ENCODE measurements around the gene CYP20A1. TPM values are rescaled to one million over a fixed set of nuclear protein-coding genes. Genes with fewer than 3 reads are reported as not detected.
"Not testable (repeated sequence)": the region's sequence is repeated elsewhere in the genome, so short reads cannot be mapped to it uniquely, and the experiment has no call there.

The CYP20A1 gene
- total RNA-seq, 2 donors from 2014 or later, result 13.3 to 20.0 TPM

- Histone ChIP-seq H3K27ac (no peak overlapping the region), H3K27me3 (no peaks in the 10 kb centered on the region), H3K4me1 (no peaks in the 10 kb centered on the region), H3K9me3 (no peaks in the 10 kb centered on the region), H3K36me3 (peaks cover 26% of the 10 kb centered on the region), H3K4me3 (no peak overlapping the region)
- TF ChIP-seq, protein P1, sequence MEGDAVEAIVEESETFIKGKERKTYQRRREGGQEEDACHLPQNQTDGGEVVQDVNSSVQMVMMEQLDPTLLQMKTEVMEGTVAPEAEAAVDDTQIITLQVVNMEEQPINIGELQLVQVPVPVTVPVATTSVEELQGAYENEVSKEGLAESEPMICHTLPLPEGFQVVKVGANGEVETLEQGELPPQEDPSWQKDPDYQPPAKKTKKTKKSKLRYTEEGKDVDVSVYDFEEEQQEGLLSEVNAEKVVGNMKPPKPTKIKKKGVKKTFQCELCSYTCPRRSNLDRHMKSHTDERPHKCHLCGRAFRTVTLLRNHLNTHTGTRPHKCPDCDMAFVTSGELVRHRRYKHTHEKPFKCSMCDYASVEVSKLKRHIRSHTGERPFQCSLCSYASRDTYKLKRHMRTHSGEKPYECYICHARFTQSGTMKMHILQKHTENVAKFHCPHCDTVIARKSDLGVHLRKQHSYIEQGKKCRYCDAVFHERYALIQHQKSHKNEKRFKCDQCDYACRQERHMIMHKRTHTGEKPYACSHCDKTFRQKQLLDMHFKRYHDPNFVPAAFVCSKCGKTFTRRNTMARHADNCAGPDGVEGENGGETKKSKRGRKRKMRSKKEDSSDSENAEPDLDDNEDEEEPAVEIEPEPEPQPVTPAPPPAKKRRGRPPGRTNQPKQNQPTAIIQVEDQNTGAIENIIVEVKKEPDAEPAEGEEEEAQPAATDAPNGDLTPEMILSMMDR (IDR thresholded peaks at IDR 0.05), result no peak
- no peak for DNase-seq (ENCODE audit: low spot score)
Observed at GRCh38 chr2:203201426-203201825, 37.4 kb upstream of the CYP20A1 start.

DNA sequence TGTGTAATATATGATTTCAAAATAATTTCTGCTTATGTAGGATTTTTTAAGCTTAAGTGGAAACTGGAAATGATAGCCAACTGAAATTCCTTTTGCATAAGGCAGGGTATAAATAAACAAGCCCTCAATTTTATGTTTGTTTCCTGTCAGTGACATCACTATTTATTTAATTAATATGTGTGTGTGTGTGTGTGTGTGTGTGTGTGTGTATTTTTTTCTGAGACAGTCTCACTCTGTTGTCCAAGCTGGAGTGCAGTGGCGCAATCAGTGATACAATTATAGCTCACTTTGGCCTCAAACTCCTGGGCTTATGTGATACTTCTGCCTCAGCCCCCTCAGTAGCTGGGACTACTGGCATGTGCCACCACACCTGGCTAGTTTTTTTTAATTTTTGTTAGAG, 29.3 kb upstream of the CYP20A1 start:
- Histone ChIP-seq H3K4me3 (no peak overlapping the region), H3K9me3 (no peaks in the 10 kb centered on the region), H3K36me3 (peaks cover 27% of the 10 kb centered on the region), H3K27ac (no peak overlapping the region), H3K27me3 (no peaks in the 10 kb centered on the region), H3K4me1 (no peaks in the 10 kb centered on the region)
- no peak for DNase-seq (ENCODE audit: low spot score)
- TF ChIP-seq, protein P1 (IDR thresholded peaks at IDR 0.05), result no peak

DNA sequence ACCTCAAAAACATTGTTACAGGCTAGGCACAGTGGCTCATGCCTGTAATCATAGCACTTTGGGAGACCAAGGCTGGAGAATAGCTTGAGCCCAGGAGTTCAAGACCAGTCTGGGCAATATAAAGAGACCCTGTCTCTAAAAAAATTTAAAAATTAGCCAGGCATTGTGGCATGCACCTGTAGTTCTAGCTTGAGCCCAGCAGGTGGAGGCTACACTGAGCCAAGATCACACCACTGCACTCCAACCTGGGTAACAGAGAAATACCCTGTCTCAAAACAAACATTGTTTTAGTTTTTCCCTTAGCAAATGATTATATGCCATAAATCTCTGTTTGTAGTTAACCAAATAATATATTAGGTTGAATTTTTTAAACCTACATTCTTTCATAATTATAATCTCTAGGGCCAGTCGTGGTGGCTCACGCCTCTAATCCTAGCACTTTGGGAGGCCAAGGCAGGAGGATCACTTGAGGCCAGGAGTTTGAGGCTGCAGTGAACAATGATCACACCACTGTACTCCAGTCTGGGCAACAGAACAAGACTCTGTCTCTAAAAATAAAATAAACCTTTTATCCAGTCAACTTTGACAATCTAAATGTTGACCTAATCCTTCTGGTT, 13.3 kb upstream of the CYP20A1 start:
- Histone ChIP-seq H3K27me3 (no peaks in the 10 kb centered on the region), H3K36me3 (no peaks in the 10 kb centered on the region), H3K4me1 (no peaks in the 10 kb centered on the region), H3K27ac (no peak overlapping the region), H3K4me3 (no peak overlapping the region), H3K9me3 (no peaks in the 10 kb centered on the region)
- DNase-seq (ENCODE audit: low spot score), result no peak
- TF ChIP-seq, protein P1 (IDR thresholded peaks at IDR 0.05), result peak; percentile 40 to 73

DNA sequence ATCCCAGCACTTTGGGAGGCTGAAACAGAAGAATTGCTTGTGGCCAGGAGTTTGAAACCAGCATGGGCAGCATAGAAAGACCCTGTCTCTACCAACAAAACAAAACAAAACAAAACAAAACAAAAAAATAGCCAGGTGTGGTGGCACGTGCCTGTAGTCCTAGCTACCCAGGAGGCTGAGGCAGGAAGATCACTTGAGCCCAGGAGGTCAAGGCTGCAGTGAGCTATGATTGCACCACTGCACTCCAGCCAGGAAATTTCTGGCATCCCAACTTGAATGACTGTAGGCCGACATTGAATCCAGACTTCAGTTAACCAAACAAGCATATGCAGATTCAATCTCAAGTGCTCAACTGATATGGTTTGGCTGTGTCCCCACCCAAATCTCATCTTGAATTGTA, 9.1 kb upstream of the CYP20A1 start:
- H3K36me3 ChIP-seq; H3K4me1 ChIP-seq; H3K27ac ChIP-seq; H3K27me3 ChIP-seq; DNase-seq (ENCODE audit: low spot score); H3K4me3 ChIP-seq; H3K9me3 ChIP-seq: not testable (repeated sequence)

DNA sequence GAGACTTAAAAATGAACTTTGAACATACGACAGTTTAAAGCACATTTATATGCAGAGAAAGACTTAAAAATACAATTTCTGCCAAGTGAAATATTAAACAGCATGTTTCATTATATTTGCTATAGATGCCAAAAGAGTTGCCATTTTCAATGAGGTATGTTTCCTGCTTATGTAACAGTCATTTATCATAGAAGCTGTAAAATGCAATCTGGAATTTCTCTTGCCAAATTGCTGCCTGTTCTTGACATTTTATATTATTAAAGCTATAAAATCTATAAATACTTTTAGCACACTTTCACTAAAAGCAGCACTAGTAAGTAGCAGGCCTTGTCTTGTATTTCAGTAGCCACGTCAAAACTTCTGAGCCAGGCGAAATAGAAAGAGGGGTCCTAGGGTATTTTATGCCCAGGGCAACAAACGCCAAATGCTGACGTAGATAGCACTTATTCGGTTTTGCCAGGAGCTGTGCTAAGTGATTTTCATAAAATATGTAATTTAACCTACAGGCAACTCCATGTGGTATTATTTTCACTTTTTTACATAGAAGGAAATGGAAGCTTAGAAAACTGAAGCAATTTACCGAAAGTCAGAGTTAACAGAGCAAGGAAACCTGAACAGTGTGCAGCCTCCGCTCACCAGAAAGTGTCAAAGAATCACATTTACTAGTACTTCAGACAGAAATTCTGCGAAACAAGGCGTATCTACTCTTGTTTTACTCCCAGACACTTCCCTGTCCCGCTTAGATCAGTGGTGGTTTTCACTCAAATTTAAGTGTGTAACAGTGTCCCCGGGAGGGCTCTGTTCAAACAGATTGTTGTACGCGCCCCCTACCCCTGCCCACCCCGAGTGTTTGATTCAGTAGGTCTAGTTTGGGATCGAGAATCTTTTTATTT, 1.2 kb upstream of the CYP20A1 start:
- TF ChIP-seq, protein P1 (IDR thresholded peaks at IDR 0.05), result no peak
- H3K27ac ChIP-seq, result peak overlapping the region in 1 of 2 donors; percentile 97
- DNase-seq (ENCODE audit: low spot score), result no peak
- no peaks in the 10 kb centered on the region for H3K9me3 ChIP-seq
- no peaks in the 10 kb centered on the region for H3K36me3 ChIP-seq
- H3K4me1 ChIP-seq, result peaks cover 0 to 18% of the 10 kb centered on the region in 2 donors
- peak overlapping the region in 1 of 2 donors; percentile 81 for H3K4me3 ChIP-seq
- no peaks in the 10 kb centered on the region for H3K27me3 ChIP-seq

DNA sequence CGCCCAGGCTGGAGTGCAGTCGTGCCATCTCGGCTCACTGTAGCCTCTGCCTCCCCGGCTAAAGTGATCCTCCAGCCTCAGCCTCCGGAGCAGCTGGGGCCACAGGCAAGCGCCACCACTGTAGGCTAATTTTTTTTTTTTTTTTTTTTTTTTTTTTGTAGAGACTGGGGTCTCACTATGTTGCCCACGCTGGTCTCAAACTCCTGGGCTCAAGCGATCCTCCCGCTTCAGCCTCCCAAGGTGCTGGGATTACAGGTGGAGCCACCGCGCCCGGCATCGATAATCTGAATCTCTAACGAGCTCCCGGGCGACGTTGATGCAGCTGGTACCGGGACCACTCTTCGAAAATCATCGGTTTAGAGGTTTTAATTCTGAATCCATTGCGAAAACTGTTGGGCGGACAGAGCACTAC, 520 bp upstream of the CYP20A1 start:
- Histone ChIP-seq H3K4me3 (peak overlapping the region; percentile 59 to 81), H3K4me1 (peaks cover 0 to 18% of the 10 kb centered on the region in 2 donors), H3K27me3 (no peaks in the 10 kb centered on the region), H3K9me3 (no peaks in the 10 kb centered on the region), H3K36me3 (peaks cover 3% of the 10 kb centered on the region), H3K27ac (peak overlapping the region; percentile 97 to 98)
- TF ChIP-seq, protein P1 (IDR thresholded peaks at IDR 0.05), result no peak
- DNase-seq (ENCODE audit: low spot score), result no peak

All from right atrium auricular region (tissue), 2 donors.